Nephron (organoid): ENCODE data around the gene INTS4.

ENCODE experiments used
- H3K27ac Mint-ChIP-seq, 3 experiments: 2 replicates each; pipeline ENCODE4 v1.8.0; 2020; ENCODE audit warnings: mixed read lengths in 3 of 3, mild to moderate bottlenecking in 2 of 3, moderate library complexity in 1 of 3
- H3K27me3 Mint-ChIP-seq: 2 replicates; pipeline ENCODE4 v1.8.0; 2021; ENCODE audit warnings: low read depth, mild to moderate bottlenecking, moderate library complexity, mixed read lengths
- H3K36me3 Mint-ChIP-seq: 2 replicates; pipeline ENCODE4 v1.8.0; 2020; ENCODE audit warnings: low read depth, mixed read lengths
- H3K4me1 Mint-ChIP-seq: 2 replicates; pipeline ENCODE4 v1.8.0; 2020; ENCODE audit warnings: mixed read lengths
- H3K4me3 Mint-ChIP-seq, 3 experiments: 2 replicates each; pipeline ENCODE4 v1.8.0; 2020; ENCODE audit warnings: mild to moderate bottlenecking in 3 of 3, mixed read lengths in 3 of 3, moderate library complexity in 2 of 3
- H3K9me3 Mint-ChIP-seq: 2 replicates; pipeline ENCODE4 v1.8.0; 2020; ENCODE audit warnings: mixed read lengths
- CTCF ChIP-seq, 3 experiments: fragments of 200-600 bp; sonication (generic); IDR thresholded peaks; one replicate each; pipeline ENCODE4 v1.5.0; 2021; ENCODE audit warnings: antibody characterized with exemption in 3 of 3; ENCODE audit not compliant: unreplicated experiment in 3 of 3

INTS4 gene

DNA sequence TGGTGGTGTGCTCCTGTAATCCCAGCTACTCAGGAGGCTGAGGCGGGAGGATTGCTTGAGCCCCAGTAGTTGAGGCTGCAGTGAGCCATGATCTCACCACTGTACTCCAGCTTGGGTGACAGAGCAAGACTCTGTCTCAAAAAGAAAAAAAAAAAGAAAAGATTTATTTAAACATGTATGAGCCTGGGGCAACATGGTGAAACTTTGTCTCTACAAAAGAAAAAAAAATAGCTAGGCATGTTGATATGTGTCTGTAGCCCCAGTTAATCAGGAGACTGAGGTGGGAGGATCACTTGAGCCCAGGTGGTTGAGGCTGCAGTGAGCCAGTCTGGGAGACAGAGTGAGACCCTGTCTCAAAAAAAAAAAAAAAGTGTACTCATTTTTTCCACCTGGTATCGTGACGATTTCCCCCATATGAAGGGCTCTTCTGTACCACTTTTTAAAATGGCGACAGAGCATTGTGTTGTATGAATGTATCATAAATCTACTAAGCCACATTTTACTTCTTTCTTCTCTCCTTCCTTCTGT, 45.0 kb upstream of the INTS4 start:
- H3K27me3 Mint-ChIP-seq: peaks cover 3% of the 10 kb centered on the region

DNA sequence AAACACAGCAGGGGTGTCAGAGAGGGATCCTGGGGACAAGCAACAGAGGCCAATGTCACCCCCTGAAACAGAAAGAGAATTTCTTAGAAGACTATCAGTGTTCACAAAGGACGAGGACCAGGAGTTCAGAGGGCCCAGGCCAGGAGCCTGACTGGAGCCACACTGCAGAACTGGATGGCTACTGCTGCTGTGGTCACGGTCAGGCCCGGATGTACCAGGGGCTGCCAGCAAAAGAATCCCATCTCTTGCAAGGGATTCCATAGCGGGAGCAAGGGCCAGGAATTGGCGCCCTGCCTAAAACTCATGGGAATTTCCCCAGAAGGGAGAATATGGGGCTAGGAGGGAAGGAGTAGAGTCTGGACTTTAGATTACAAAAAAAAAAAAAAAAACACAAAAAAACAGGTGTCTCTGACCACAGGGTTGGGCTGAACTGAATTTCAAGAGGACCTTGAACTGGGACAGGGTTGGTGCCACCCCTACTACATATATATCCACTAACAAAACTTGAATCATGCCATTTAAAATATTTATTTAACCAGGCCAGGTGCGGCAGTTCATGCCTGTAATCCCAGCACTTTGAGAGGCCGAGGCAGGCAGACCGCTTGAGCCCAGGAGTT, 44.3 kb upstream of the INTS4 start:
- no peak for TF ChIP-seq CTCF (IDR thresholded peaks at IDR 0.05; ENCODE audit: unreplicated experiment in 3 of 3)
- peaks cover 45% of the 10 kb centered on the region for H3K4me1 Mint-ChIP-seq
- H3K36me3 Mint-ChIP-seq: no peaks in the 10 kb centered on the region
- peak overlapping the region in 2 of 3 experiments; percentile 62 to 89 for H3K27ac Mint-ChIP-seq
- H3K9me3 Mint-ChIP-seq: no peaks in the 10 kb centered on the region
- no peak overlapping the region for H3K4me3 Mint-ChIP-seq
- peaks cover 3% of the 10 kb centered on the region for H3K27me3 Mint-ChIP-seq

More for the DNA sequence above, 45.0 kb upstream of the INTS4 start:
- peak overlapping the region; percentile 89 to 96 (median 94) for H3K27ac Mint-ChIP-seq
- no peaks in the 10 kb centered on the region for H3K9me3 Mint-ChIP-seq
- no peak for TF ChIP-seq CTCF (IDR thresholded peaks at IDR 0.05; ENCODE audit: unreplicated experiment in 3 of 3)
- H3K36me3 Mint-ChIP-seq: no peaks in the 10 kb centered on the region
- H3K4me1 Mint-ChIP-seq: peaks cover 48% of the 10 kb centered on the region
- H3K4me3 Mint-ChIP-seq: no peak overlapping the region

DNA sequence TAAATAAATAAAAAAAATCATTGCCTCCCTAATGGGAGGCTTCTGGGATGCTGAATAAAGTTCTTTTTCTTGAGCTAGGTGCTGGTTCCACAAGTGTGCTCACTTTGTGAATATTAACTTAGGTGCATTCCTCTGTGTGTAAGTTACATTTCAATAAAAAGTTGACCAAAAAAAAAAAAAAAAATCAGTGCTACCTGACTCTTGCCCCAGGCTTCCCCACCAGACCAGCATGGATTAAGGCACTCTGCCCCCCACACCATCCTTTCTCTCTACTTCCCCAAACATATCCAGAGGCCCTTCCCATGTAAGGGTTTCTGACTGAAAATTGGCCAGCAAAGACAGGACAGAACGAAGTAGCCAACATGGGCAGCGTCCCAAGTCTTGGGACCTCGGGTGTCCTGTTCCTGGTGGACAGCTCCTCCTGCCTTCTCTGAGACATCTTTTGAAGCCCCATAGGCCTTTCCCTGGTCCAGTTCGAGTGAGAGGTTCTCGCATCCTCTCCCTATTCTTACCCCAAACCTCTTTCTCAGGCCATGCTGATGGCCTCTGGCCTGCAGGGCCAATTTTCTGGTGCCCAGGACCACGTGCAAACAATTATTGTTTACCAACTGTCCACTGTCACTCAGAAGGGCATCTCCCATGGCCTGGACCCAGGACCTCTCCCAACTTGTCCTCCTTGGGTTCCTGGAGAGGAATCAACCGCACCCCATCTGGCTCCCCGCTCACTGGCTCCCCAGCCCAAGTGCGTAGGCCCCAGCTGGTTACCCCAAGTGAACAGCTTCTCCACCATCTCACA, 43.6 kb upstream of the INTS4 start:
- H3K27ac Mint-ChIP-seq: peak overlapping the region; percentile 21 to 89 (median 88)
- H3K4me1 Mint-ChIP-seq: peaks cover 42% of the 10 kb centered on the region
- TF ChIP-seq CTCF (IDR thresholded peaks at IDR 0.05; ENCODE audit: unreplicated experiment in 3 of 3): no peak
- H3K36me3 Mint-ChIP-seq: no peaks in the 10 kb centered on the region
- no peaks in the 10 kb centered on the region for H3K27me3 Mint-ChIP-seq
- no peaks in the 10 kb centered on the region for H3K9me3 Mint-ChIP-seq
- H3K4me3 Mint-ChIP-seq: no peak overlapping the region

- Mint-ChIP-seq H3K9me3 (no peaks in the 10 kb centered on the region), H3K4me1 (peaks cover 37% of the 10 kb centered on the region), H3K27ac (peak overlapping the region in 2 of 3 experiments; percentile 55 to 89), H3K4me3 (no peak overlapping the region), H3K36me3 (no peaks in the 10 kb centered on the region), H3K27me3 (no peaks in the 10 kb centered on the region)
- TF ChIP-seq CTCF (IDR thresholded peaks at IDR 0.05; ENCODE audit: unreplicated experiment in 3 of 3): no peak
Measured at GRCh38 chr11:78037056-78037455, 42.6 kb upstream of the INTS4 start.

GRCh38 chr11:78036313-78036712, 41.8 kb upstream of the INTS4 start:
- no peak overlapping the region for H3K4me3 Mint-ChIP-seq
- H3K9me3 Mint-ChIP-seq: no peaks in the 10 kb centered on the region
- peaks cover 30% of the 10 kb centered on the region for H3K4me1 Mint-ChIP-seq
- no peak for TF ChIP-seq CTCF (IDR thresholded peaks at IDR 0.05; ENCODE audit: unreplicated experiment in 3 of 3)
- no peaks in the 10 kb centered on the region for H3K36me3 Mint-ChIP-seq
- no peaks in the 10 kb centered on the region for H3K27me3 Mint-ChIP-seq
- peak overlapping the region in 1 of 3 experiments; percentile 55 for H3K27ac Mint-ChIP-seq
